Measurements from ENCODE around the gene MRC2.

- TF ChIP-seq CTCF (IDR thresholded peaks at IDR 0.05), result no peak
- TF ChIP-seq POLR2A (IDR thresholded peaks at IDR 0.05), result no peak
Measured at GRCh38 chr17:62666061-62666800, 38.8 kb downstream of the MRC2 start.

All from prostate gland (tissue), 2 donors.